Lower lobe of right lung (tissue), 2 donors: ENCODE data around the gene AAMP. TPM values are rescaled to one million over a fixed set of nuclear protein-coding genes. Genes with fewer than 3 reads are reported as not detected.
"Not testable (repeated sequence)": the region's sequence is repeated elsewhere in the genome, so short reads cannot be mapped to it uniquely, and the experiment has no call there.

ENCODE experiments used
- ATAC-seq, 2 donors: fragments of 200-7000 bp; cut with Tn5 transposase; one replicate each; pipeline ENCODE4 v1.9.1; 2020 to 2022; ENCODE audit warnings: mild to moderate bottlenecking in 2 of 2, moderate library complexity in 2 of 2
- DNase-seq: peaks from one replicate; pipeline ENCODE4 v3.0.0-alpha.2; 2020
- H3K27ac ChIP-seq: fragments of 200-600 bp; one replicate; pipeline ENCODE4 v1.8.0; 2022
- H3K27me3 ChIP-seq: fragments of 200-600 bp; one replicate; pipeline ENCODE4 v1.8.0; 2022; ENCODE audit warnings: low read depth
- H3K36me3 ChIP-seq: fragments of 200-600 bp; one replicate; pipeline ENCODE4 v1.8.0; 2022; ENCODE audit warnings: mild to moderate bottlenecking
- H3K4me1 ChIP-seq: fragments of 200-600 bp; one replicate; pipeline ENCODE4 v1.8.0; 2022
- H3K4me3 ChIP-seq: fragments of 200-600 bp; one replicate; pipeline ENCODE4 v1.8.0; 2022; ENCODE audit warnings: mild to moderate bottlenecking
- H3K9me3 ChIP-seq: fragments of 200-600 bp; one replicate; pipeline ENCODE4 v1.8.0; 2022
- intact Hi-C: fragments of 100-400 bp; cut with DNase I; formaldehyde crosslinking; loops from one replicate; pipeline ENCODE4 v1.11.0; 2022
- long read RNA-seq: library from polyadenylated mRNA; unstranded; transcript quantifications from one replicate; pipeline ENCODE4 v2.0.0, GENCODE V29; 2021
- total RNA-seq: library from RNA; stranded (reverse); fragmentation: NEBNext Ultra II Directional; extraction: Animal tissue kit (Norgen Biotek cat#: 25700); gene quantifications from one replicate; pipeline ENCODE4 v1.2.1, GENCODE V29; 2021
- TF ChIP-seq, protein P1 (sequence below): fragments of 200-600 bp; IDR thresholded peaks from one replicate; pipeline ENCODE4 v1.8.0; 2022; ENCODE audit warnings: antibody characterized with exemption, mild to moderate bottlenecking
- donor health status: DM: no; HTN: yes; CAD: no; lungs with severe emphysema.

The AAMP gene, protein sequence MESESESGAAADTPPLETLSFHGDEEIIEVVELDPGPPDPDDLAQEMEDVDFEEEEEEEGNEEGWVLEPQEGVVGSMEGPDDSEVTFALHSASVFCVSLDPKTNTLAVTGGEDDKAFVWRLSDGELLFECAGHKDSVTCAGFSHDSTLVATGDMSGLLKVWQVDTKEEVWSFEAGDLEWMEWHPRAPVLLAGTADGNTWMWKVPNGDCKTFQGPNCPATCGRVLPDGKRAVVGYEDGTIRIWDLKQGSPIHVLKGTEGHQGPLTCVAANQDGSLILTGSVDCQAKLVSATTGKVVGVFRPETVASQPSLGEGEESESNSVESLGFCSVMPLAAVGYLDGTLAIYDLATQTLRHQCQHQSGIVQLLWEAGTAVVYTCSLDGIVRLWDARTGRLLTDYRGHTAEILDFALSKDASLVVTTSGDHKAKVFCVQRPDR
- 58.8 TPM for total RNA-seq
- long read RNA-seq, transcript AAMP-201 (11 exons, 1,886 nt), result major isoform, 121 of 149 reads
- long read RNA-seq, transcript AAMP-204 (11 exons, 1,804 nt), result minor isoform, 7 of 149 reads
- long read RNA-seq, partial matches to known transcripts, result 5 of 149 reads
- long read RNA-seq, other reads (novel, unspliced or antisense), result 13 of 149 reads

DNA sequence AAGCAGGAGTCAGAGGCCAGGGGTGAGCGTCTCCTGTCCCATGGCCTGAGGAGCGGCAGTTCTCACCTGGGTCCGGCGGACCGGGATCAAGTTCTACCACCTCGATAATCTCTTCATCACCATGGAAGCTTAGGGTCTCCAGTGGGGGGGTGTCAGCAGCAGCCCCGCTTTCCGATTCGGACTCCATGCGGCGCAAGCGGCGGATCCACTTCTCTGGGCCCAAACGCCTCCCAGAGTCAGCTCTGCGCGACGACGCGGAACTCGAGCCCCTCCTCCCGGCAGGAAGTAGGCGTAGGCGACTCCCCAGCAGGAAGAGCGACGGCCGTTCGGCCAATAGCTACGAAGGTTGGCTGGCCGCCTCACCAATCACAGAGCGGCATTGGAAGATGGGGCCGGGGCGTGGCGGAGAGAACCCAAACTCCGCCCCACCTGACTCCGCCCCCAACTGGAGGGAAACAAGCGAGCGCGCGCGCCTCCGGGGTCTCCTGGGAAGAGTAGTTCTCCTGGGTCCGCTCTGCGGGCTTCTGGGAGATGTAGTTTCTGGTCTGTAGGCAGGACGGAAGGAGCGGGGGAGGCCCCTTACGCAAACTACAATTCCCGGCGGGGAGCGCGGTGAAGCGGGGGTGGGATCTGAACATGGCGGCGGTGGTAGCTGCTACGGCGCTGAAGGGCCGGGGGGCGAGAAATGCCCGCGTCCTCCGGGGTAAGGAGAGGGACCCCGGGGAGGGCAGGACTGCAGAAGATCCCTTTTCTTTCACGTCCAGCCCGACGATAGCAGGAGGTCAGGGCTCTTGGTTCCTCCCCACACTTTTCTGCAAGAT, at the start of gene AAMP, which contains the start of gene PNKD:
Gene AAMP (minus strand): TSS at position 238 of the 821 bp plus-strand sequence. CDS start 51 bp downstream, at position 187.
Gene PNKD (plus strand): TSS at position 620 of the 821 bp plus-strand sequence. CDS start 17 bp downstream, at position 637.
- intact Hi-C loops, result no loop called here
- Histone ChIP-seq H3K9me3 (no peaks in the 10 kb centered on the region), H3K36me3 (peaks cover 59% of the 10 kb centered on the region), H3K27ac (peak within 1 kb of the TSS; percentile 75), H3K4me3 (peak within 1 kb of the TSS; percentile 78), H3K4me1 (peaks cover 48% of the 10 kb centered on the region), H3K27me3 (no peaks in the 10 kb centered on the region)
- peak; percentile 100 for DNase-seq
- peak; percentile 95 to 96 for ATAC-seq
- TF ChIP-seq, protein P1, sequence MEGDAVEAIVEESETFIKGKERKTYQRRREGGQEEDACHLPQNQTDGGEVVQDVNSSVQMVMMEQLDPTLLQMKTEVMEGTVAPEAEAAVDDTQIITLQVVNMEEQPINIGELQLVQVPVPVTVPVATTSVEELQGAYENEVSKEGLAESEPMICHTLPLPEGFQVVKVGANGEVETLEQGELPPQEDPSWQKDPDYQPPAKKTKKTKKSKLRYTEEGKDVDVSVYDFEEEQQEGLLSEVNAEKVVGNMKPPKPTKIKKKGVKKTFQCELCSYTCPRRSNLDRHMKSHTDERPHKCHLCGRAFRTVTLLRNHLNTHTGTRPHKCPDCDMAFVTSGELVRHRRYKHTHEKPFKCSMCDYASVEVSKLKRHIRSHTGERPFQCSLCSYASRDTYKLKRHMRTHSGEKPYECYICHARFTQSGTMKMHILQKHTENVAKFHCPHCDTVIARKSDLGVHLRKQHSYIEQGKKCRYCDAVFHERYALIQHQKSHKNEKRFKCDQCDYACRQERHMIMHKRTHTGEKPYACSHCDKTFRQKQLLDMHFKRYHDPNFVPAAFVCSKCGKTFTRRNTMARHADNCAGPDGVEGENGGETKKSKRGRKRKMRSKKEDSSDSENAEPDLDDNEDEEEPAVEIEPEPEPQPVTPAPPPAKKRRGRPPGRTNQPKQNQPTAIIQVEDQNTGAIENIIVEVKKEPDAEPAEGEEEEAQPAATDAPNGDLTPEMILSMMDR, result peak; percentile 26

DNA sequence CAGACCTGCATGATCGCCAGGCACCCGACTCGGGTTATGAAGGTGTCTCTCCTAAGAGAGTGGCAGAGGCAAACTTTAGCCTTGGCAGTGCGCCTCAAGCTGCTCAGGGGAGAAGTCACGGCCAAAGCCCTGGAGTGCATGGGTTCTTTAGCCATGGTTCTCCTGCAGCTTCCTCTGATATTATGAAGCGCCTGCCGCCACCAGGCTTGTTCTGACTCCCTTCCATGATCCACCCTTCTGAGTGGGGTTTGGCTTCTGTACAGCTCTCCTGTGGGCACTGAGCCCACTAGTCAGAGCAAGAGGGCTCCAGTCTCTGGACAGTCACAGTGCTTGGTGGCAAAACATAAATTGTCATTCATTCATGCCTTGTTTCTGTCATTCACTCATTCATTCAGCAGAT, 48.3 kb upstream of the AAMP start:
- no peaks in the 10 kb centered on the region for H3K9me3 ChIP-seq
- no peak overlapping the region for H3K4me3 ChIP-seq
- DNase-seq (no peak), ATAC-seq (no peak)
- no peaks in the 10 kb centered on the region for H3K27me3 ChIP-seq
- H3K27ac ChIP-seq, result no peak overlapping the region
- TF ChIP-seq, protein P1, result no peak
- H3K36me3 ChIP-seq, result no peaks in the 10 kb centered on the region
- peaks cover 18% of the 10 kb centered on the region for H3K4me1 ChIP-seq
- intact Hi-C loops, result no loop called here

DNA sequence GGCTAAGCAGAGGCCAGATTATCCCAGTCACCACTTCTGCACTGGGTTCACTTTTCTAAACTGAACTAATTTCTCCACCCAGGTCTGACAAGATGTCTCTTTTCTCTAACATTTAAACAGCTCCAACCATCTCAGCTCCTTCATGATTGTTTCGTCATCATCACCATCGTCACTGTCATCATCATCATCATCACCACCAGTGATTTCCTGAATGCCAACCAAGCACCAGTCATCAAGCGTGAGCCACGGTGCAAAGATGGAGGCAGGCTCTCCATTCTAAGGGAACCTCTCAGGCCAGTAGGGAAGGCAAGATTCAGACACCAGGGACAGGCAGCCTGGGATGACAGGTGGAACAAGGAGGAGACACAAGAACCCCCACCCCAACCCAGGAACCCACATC, 47.9 kb upstream of the AAMP start:
- no peak overlapping the region for H3K27ac ChIP-seq
- TF ChIP-seq, protein P1, result no peak
- ATAC-seq (no peak), DNase-seq (no peak)
- H3K9me3 ChIP-seq, result no peaks in the 10 kb centered on the region
- peaks cover 18% of the 10 kb centered on the region for H3K4me1 ChIP-seq
- no peak overlapping the region for H3K4me3 ChIP-seq
- intact Hi-C loops, result no loop called here
- H3K36me3 ChIP-seq, result no peaks in the 10 kb centered on the region
- H3K27me3 ChIP-seq, result no peaks in the 10 kb centered on the region

DNA sequence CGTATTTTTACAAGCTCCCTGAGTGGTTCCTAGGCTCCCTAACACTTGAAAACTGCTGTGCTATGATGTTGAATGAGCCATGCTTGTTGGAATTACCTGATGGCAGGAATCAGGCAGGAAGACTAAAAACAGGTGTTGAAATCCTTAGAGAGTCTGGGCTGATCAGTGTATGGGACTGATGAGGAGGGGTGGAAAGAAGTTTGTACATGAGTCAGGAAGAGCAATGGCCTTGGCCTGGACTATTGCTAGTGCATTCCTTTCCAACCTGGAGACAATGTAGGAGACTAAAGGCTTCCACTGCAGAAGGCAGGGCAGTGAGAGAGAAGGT, 47.3 kb upstream of the AAMP start:
- H3K4me1 ChIP-seq, result peaks cover 13% of the 10 kb centered on the region
- no peak overlapping the region for H3K4me3 ChIP-seq
- TF ChIP-seq, protein P1, result no peak
- no peaks in the 10 kb centered on the region for H3K9me3 ChIP-seq
- ATAC-seq (no peak), DNase-seq (no peak)
- H3K27me3 ChIP-seq, result no peaks in the 10 kb centered on the region
- H3K36me3 ChIP-seq, result no peaks in the 10 kb centered on the region
- H3K27ac ChIP-seq, result peak overlapping the region; percentile 67
- intact Hi-C loops, result no loop called here

DNA sequence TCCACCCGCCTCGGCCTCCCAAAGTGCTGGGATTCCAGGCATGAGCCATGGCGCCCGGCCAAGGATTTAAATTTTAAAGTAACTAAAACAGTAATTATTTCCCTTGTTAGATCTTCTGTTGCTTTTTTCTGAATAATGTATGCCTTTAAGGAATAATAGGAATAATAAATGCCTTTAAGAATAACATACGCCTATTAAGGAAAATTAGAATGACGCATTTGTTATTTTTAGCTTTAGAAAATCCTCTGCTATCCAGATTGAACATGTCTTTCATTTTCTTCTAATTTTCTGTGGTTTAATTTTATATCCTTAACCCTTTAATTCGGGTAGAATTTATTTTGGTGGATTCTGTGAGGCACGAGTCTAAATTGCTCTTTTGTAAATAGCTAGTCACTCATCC, 45.5 kb upstream of the AAMP start:
- Histone ChIP-seq H3K36me3 (no peaks in the 10 kb centered on the region), H3K27me3 (no peaks in the 10 kb centered on the region), H3K4me1 (peaks cover 9% of the 10 kb centered on the region), H3K9me3 (no peaks in the 10 kb centered on the region), H3K27ac (peak overlapping the region; percentile 67), H3K4me3 (no peak overlapping the region)
- DNase-seq (no peak), ATAC-seq (no peak)
- TF ChIP-seq, protein P1, result no peak
- intact Hi-C loops, result no loop called here

DNA sequence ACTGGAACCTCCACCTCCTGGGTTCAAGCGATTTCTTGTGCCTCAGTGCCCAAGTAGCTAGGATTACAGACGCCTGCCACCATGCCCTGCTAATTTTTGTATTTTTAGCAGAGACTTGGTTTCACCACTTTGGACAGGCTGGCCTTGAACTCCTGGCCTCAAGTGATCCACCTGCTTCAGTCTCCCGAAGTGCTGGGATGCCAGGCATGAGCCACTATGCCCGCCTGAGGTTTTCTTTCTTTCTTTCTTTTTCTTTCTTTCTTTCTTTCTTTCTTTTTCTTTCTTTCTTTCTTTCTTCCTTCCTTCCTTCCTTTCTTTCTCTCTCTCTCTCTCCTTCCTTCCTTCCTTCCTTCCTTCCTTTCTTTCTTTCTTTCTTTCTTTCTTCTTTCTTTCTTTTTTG, 44.8 kb upstream of the AAMP start:
- intact Hi-C loops, ATAC-seq, H3K4me3 ChIP-seq, H3K36me3 ChIP-seq, DNase-seq, H3K4me1 ChIP-seq, H3K27me3 ChIP-seq, H3K9me3 ChIP-seq: not testable (repeated sequence)
- peak overlapping the region; percentile 61 for H3K27ac ChIP-seq
